ENCODE data around the gene BRD3.

Gene BRD3

GRCh38 chr9:134010310-134011173 is 57.3 kb downstream of the BRD3 start:
- peak; percentile 95 for DNase-seq

DNA sequence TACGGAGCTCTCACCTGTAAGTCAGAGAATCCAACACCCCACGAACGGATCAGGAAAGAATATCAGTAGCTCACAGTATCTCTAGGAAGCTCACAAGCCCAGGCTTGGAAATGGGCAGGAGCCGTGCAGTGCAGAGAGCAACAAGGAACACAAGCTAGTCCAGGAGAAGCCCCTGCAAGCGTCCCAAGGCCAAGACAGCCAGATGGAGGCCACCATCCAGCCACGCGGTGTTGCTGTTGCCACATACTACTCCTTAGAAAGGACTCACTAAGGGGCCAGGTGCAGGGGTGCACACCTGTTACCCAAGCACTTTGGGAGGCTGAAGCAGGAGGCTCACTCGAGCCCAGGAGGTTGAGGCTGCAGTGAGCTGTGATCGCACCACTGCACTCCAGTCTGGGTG is 60.3 kb downstream of the BRD3 start:
- no peak for DNase-seq

- DNase-seq: peak; percentile 58
Measured at GRCh38 chr9:134007150-134007549, 60.7 kb downstream of the BRD3 start.

- DNase-seq: no peak
Measured at GRCh38 chr9:134005381-134005780, 62.4 kb downstream of the BRD3 start.

GRCh38 chr9:134004881-134005280 is 62.9 kb downstream of the BRD3 start:
- no peak for DNase-seq

- DNase-seq: no peak
Measured at GRCh38 chr9:134004131-134004873, 63.5 kb downstream of the BRD3 start.

DNA sequence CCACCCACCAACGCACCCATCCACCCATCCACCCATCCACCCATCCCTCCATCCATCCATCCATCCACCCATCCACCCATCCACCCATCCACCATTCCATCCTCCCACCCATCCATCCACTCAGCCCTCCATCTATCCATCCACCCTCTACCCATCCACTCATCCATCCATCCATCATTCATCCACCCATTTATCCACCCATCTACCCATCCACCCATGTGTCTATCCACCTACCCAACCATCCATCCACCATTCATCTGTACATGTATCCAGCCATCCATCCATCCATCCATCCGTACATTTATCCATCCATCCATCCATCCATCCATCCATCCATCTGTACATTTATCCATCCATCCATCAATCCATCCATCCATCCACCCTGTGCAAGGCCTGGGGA is 64.6 kb downstream of the BRD3 start:
- DNase-seq: no peak

DNA sequence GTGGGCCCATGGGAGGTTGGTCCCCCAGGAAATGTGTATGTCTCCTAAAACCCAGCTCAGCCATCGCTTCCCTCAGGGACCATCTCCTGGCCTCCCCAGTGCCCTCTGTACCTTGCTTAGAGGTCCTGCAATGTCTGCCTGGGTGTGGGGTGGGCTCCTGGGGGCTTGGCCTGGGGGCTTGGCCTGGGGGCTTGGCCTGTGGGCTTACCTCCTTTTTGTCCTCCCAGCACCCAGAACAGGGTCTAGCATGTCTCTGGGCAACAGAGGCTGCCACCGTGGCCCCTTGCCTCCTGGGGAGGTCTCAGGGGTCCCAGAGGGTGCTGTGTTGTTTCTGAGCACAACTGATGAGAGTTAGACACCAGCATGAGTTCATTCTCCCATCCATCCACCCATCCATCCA is 65.0 kb downstream of the BRD3 start:
- no peak for DNase-seq

DNA sequence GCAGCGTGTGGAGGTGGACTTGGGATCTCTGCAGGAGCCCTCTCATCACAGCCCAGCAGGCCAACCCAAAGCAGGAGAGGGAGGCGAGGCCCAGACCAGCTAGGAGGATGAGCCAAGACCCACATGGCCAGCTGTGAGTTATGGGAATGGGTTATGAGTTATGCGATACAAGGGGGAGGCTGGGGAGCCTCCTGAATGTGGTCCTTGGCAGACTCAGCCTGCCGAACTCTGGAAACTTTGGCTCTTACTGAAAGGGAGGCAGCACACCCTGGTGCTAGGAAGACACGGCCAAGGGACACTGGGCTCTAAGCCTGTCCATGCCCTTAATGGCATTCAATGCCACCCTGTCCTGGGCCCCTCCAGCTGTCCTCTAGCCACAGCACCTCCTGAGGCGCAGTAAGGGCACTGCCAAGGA is 68.0 kb downstream of the BRD3 start:
- DNase-seq: no peak

DNA sequence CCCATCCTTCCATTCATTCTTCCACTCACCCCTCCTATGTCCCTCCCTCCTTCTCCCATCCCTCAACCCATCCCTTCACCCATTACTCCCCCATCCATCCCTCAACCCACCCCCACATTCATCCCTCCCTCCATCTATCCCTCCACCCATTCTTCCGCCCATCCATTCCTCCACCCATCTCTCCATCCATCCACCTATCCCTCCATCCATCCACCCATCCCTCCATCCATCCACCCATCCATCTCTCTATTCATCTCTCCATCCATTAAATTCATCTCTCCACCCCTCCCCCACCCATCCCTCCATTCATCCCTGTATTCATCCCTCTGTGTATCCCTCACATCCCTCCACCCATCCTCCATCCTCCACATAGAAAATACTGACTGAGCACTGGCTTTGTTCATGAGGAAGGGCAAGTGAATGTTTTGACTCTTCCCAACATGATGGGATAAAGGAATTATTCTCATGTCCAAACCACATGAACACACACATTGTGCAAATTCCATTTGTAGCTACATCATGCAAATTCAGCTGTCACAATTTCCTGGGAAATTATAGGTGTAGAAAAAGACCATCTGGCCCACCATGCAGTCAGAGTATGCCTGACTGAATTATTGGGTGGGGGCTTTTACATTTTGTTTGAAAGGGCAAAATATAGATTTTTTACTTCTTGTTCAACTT is 68.8 kb downstream of the BRD3 start:
- DNase-seq: no peak

DNA sequence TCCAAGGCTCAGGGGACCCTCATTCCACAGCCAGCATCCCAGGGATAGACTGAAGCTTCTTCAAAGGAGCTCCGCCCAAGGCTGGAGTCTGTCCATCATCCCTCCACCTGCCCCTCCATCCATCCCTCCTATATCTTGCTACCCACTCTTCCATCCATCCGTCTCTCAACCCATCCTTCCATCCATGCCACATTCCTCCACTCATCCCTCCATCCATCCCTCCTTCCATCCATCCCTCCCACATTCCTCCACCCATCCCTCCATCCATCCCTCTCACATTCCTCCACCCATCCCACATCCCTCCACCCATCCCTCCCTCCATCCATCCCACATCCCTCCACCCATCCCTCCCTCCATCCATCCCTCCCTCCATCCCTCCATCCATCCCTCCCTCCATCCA is 70.2 kb downstream of the BRD3 start:
- DNase-seq: no peak

- DNase-seq: no peak
Measured at GRCh38 chr9:133996531-133997520, 71.0 kb downstream of the BRD3 start.

DNA sequence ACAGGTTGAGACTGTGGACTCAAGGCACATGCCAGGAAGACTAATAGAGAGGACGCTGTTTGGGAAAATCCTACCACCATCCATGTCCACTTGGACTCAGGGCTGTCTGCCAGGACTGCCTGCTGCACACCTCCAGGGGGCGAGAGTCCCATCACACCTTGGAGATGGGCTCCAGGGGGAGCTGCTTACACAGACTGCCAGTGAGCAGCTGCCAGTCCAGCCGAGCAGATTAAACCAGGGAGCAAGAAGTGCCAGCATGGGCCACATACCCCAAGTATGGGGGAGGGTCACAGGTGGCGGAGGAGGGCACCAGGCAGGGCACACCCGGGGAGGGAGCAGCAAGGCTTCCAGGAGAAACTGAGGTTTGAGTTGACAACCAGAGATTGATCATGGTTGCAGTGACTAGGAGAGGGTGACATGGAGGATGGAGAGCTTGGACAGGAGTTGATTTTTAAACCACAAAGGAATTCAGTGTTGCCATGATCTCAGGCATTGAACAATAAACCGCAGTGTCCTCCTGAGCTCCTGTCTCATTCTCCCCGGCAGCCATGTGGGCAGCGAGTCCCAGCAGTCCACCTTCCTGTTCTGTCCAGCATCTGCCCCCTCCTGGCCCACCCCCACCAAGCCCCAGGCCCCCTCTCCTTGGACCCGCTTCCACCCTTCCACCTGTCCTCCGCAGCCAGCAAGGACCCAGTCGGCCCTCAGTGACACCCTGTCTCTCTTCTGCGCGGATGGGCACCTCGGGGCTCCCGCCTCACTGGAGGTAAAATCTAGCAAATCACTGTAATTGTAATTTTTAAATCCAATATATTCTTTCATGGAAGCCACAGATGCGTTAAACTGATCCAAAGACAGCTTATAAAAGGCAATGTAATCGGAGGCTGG is 72.6 kb downstream of the BRD3 start:
- DNase-seq: peak; percentile 24

- DNase-seq: peak; percentile 64
Measured at GRCh38 chr9:133994353-133995011, 73.3 kb downstream of the BRD3 start.

DNA sequence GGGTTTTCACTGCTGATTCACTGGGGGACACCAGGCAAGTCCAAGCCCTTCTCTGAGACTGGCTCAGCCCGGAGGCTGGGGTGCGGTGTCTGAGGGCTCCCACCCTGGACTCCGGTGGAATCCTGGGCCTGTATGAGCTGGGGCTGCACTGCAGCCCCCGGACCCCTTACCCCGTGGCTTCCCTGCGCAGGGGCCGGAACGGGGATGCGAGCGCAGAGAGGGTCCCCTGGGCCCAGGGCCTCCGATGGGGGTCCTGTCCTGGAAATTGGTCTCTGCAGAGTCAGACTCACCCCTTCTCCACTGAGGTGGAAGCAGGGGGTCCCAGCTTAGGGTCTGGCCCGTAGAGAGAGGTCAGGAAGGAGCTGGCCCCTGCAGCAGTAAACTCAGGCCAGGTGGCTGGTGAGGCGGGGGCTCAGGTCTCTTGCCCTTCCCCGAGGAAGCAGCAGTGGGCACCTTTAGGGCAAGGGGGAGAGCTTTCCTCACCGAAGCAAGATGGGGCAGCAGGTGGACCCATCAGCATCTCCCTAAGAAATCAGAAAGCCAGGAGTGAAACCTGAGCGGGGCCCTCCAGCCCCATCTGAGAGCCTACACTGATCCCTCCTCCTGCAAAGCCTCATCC is 74.1 kb downstream of the BRD3 start:
- DNase-seq: no peak

DNA sequence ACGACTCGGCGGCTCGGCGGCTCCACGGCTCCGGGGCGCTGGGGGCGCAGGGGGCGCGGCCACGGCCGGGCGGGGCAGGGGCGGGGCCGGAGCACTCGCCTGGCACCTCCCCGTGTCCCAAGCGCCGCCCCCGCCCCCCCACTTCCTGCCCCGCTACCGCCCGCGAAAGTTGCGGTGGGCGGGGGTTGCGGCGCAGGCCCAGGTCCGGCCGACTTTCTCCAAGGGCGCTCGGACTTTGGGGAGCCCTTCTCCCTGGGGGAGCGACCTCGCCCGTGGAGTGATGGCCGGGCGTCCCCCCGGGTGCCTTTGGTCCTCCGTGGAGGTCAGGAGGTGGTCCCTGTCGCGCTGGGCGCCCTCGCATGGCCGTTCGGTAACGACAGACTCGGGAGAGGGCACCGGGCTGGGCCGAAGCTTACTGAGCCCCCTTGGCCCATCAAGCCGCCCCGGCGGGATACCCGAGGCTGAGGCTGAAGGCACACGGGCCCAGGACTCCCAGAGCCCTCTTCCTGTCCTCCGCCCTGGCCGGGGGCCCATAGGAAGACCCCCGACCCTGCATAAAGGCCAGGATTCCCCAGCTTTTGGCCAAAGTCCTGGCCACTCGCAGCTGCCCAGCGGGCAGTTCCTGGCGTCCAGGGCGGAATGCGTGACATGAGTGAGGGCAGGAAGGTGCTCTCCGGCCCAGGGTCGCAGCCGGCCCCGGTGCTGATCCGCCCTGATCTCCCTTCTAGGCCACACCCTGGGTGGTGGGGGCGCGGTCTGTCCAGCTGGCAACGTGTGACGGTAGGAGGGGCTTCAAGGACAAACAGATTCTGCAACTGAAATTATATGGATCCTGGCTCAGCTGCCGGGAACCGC is 74.8 kb downstream of the BRD3 start:
- DNase-seq: peak; percentile 79

DNA sequence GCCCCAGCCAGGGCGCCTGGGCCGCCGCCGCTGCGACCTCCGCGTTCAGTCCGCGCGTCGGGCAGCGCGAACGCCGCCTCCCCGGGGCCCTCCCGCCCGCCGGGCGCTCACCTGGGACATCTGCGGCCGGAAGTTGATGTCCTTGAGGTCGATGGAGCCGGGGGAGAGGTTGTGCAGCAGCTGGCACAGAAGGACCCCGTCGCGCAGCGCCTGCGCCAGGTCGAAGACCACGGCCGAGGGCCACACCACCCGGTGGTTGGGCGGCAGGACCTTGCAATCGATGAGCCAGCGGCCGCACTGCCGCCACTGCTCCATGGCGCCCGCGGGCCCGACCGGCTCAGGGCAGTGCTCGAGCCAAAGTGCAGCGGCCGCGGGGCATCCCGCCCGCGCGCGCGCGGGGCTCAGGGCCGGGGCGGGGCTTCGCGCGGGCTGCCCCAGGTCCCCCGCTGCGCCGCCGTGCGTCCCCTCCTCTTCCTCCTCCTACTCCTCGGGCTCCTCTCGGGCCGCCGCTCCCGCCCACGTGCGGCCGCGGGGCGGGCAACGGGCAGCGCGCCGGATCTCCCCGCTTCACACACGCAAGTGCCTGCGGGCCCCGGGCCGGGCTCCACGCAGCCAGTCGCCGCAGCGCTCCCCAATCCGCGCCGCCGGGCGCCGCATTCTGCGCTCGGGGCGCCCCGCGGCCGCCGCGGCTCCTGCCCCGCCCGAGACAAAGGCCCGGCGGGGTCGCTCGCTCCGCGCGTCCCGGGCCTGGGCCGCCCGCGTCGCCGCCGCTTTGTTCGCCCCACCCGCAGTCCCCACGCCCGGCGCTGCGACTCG is 75.7 kb downstream of the BRD3 start, which contains the start of gene VAV2:
Gene VAV2, minus strand, starts transcription at position 361 of the 816 bp plus-strand sequence. Its CDS starts 46 bp downstream, at position 315.
- no peak for DNase-seq

Measured in hematopoietic multipotent progenitor cell treated with erythropoietin and hydrocortisone succinate and interleukin-3 and kit ligand, for 8 days (in vitro differentiated cells).